Left cardiac atrium (tissue), 4 donors: ENCODE data around the gene NTN3. TPM values are rescaled to one million over a fixed set of nuclear protein-coding genes. Genes with fewer than 3 reads are reported as not detected.
A peak's percentile ranks its signal among the peaks of the same experiment; 100 is the strongest.

Experiments used
- ATAC-seq, 2 donors: fragments of 200-7000 bp; cut with Tn5 transposase; one replicate each; pipeline ENCODE4 v1.9.1; 2020; ENCODE audit warnings: mild to moderate bottlenecking in 2 of 2, moderate library complexity in 2 of 2
- DNase-seq: peaks from one replicate; pipeline ENCODE4 v3.0.0-alpha.2; 2020
- intact Hi-C, 2 donors: fragments of 100-400 bp; cut with DNase I; formaldehyde crosslinking; loops; one replicate each; pipeline versions ENCODE4 v1.14.1 to v1.15.1; 2022 to 2023
- total RNA-seq, 2 donors: library from RNA; stranded (reverse); fragmentation: NEBNext Ultra II Directional; extraction: Animal tissue kit (Norgen Biotek cat#: 25700); gene quantifications; one replicate each; pipeline ENCODE4 v1.2.1, GENCODE V29; 2021
- donor health status: DM: no; HTN: yes; CAD: no.
- donor health status: DM: no; HTN: yes; CAD: no; lungs with severe emphysema.
- donor health status: DM: yes; HTN: yes; CAD: no.
- donor health status: Dilated cardiomyopathy.

NTN3 gene
- total RNA-seq, 2 donors from 2014 or later, result 0.39 to 0.65 TPM

DNA sequence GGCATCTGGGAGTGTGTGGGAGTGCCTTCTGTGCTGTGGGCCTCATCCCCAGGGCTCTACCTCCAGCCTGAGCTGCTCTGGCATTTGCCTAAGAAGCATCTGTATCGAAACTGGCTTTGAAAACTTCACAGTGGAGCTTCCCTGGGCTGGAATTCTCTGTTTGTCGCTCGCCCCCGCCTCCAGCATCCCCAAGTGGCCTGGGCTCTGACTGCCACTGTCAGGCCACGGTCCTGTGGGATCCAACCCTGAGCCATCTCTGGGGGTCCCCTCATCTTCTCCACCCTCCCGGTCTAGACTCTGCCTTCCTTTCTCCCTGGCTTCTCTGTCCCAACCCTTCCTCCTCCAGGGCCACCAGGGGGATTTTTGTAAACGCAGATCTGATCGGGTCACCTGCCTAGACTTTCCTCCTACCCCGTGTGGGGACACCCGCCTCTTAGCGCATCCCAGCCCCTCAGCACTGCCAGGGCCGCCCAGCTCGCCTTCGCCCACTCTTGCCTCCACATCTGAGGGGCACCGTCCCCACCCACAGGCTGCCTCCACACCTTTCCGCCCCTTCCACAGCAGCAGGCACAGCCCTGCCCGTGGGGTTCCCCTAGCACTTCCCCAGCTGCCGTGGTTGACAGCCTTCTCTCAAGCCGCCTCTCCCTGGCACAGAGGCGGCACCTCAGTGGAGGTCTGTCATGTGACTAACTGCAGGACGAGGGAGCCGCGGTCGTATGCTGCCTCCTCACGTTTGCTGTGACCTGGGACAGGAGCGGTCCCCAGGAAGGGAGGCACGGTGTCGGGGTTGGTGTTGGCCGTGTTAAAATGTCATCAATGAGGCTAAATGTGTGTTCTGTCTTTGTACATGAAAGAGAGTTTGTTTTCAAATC lies 15.8 kb downstream of the NTN3 start:
- ATAC-seq (peak; percentile 62 to 70), DNase-seq (no peak)
- intact Hi-C loops, result no loop called here

DNA sequence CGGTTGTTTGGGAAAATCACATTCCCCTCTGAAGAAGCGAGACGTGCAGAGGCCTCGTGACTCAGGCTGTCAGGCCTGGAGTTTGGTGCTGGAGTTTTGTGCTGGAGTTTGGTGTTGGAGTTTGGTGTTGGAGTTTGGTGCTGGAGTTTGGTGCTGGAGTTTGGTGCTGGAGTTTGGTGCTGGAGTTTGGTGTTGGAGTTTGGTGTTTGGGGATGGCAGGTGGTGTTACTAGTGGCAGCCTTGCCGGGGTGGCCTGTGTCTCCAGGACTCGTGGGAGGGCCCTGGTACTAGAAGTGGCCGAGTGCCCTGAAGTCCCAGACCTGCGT lies 16.4 kb downstream of the NTN3 start:
- intact Hi-C loops, result no loop called here
- DNase-seq (no peak), ATAC-seq (no peak)

DNA sequence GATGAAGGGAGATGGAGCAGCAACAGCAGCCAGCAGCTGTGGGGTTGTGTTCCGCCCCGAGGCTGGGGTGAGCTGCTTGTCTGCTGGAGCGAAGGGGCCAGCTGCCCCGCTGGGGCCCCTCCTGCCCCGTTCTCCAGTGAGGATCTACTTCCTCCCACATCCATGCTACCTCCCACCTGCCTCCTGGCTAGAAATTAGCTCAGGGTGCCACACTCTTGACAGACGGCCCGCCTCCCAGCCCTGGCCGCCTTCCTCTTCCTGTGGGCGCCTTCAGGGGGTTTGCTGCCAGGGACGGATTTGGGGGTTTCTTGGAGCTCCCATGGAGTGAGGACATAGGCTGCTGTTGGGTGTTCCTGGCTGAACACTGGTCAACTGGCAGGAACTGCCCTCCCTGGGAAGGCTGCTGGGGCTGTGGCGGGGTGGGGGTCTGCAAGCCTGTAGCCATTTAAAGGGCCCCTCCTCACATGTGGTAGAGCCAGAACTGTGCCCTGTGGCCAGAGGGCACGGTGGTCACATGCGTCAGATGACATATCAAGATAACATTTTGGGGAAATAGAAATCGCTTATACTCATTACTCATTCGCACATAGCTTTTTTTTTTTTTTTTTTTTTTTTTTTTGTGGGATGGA lies 16.9 kb downstream of the NTN3 start:
- DNase-seq (no peak), ATAC-seq (no peak)
- intact Hi-C loops, result no loop called here

DNA sequence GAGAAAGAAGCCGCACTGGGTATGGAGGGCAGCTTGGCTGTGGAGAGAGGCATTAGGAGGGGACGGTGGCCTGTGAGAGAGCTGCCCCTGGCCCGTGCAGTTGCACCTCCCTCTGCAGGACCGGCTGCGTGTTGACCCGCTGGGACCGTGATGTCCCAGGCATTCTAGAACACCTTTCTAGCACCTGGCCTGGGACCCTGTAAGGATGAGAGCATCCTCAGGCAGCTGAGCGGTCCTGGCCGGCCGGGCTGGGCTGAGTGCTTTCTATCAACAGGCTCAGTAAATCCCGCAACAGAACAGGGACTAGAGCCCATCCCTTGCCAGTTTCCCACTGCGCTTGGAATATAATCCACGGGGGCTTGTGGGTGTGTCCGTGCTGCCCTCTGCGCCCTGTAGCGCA lies 18.5 kb downstream of the NTN3 start:
- intact Hi-C loops, result no loop called here
- DNase-seq, result no peak
- no peak for ATAC-seq

DNA sequence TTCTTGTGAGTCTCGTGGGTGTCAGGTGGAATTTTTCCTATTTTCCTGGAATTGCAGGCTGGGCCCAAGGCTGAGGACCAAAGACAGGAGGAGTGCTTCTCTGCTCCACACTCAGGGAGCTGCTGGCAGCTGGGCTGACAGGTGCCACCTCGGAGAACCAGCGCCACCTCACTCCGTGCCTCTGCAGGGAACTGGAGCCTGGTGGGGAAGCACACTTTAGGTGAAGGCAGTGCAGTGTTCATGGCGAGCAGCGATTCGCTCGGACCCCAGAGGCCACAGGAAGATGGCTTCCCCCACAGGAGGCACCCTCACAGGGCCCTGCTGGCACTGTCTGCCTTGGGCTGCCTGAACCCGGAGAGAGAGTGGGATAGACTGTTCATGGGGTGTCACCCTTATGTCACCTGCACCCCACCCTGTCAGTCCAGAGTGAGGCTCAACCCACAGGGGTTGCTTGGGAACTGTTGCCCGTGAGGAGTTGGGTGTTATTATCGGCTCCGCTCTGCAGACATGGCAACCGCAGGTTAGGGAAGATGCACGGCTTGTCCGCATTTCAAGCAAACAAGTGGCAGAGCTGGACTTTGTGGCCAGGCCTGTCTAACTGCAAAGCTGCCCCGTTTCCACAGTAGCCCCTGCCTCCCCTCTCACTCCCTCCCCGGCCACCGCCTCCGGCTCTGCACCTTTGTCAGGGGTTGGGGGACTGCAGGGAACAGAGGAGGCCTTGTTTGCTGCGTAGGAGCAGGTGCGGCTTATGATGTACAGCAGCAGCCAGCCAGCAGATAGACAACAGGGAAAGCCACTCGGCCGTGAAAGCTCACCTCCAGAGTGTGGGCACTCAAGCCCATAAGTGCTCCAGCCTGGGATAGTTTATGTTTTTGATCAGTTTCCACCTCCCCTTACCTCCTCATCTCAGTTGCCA lies 19.4 kb downstream of the NTN3 start:
- ATAC-seq (no peak), DNase-seq (no peak)
- intact Hi-C loops, result loop anchor here in 1 of 2 donors (5.0 to 10.0 kb wide), 2 partner anchors 66 to 148 kb away; partner anchors contain the start of genes ABCA3 and CCNF

DNA sequence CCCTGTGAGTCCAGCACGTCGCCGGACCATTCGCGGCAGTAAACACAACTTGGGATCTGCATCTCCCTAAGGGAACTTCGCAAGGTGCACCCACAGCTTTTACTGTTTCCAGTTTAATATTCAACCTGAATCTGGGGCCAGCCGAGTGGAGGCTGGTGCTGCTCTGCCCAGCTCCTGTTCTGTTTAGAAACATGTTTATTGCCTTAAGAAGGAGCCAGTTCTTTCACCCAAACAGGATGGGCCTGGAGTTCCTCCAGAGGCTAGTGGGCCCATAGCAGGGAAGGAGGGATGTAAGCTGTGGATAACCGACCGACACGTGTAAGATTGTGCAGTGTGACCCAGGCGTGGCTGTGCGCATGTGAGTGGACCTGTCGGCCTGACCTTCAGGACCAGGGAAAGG lies 21.2 kb downstream of the NTN3 start:
- intact Hi-C loops, result loop anchor here in 1 of 2 donors (5.0 to 10.0 kb wide), 2 partner anchors 67 to 150 kb away; partner anchors contain the start of genes ABCA3 and CCNF
- DNase-seq (no peak), ATAC-seq (no peak)

DNA sequence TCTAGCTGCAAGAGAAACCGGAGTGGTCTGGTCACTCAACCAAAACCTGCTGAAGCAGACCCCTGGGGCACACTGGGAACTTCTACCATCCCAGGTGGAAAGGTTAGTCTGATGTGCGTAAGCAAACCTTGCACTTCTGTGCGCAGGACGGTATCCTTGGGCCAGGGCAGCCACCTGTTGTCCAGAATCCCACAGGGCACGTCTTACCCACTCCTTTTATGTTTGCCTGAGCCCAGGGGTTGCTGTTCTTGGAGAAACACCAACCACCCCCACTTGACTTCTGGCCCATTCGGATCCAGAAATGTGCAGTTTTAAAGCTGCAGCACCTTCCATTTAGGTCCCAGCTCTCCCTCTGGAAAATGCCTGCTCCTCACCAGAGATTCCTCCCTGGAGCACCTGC lies 22.5 kb downstream of the NTN3 start:
- intact Hi-C loops, result loop anchor here in 1 of 2 donors (5.0 to 10.0 kb wide), 2 partner anchors 69 to 151 kb away; partner anchors contain the start of genes ABCA3 and CCNF
- no peak for DNase-seq
- no peak for ATAC-seq

DNA sequence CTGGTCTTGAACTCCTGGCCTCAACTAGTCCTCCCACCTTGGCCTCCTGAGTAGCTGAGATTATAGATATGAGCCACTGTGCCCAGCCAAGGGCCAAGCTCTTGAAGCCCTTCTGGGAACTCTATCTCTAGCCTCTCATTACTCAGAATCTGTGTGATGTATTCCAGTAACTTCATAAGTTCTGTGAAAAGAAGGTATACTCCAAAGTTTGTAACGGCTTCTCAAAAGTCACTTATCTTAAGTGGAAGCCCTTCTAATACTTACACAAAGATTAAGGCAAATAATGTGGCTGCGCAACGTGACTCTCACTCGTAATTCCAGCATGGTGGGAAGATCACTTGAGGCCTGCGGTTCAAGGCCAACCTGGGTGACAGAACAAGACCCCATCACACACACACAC lies 23.5 kb downstream of the NTN3 start:
- intact Hi-C loops, result loop anchor here in 1 of 2 donors (5.0 to 10.0 kb wide), 2 partner anchors 70 to 152 kb away; partner anchors contain the start of genes ABCA3 and CCNF
- DNase-seq (no peak), ATAC-seq (no peak)

DNA sequence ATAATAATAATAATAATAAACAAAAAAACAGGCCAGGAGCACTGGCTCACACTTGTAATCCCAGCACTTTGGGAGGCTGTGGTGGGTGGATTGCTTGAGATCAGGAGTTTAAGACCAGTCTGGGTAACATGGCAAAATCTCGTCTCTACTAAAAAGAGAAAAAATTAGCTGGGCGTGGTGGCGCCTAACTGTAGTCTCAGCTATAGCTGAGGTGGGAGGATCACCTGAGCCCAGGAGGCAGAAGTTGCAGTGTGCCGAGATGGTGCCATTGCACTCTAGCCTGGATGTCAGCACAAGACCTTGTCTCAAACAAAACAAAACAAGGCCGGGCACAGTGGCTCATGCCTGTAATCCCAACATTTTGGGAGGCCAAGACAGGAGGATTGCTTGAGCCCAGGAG lies 23.9 kb downstream of the NTN3 start:
- intact Hi-C loops, result loop anchor here in 1 of 2 donors (10.0 kb wide), 1 partner anchor 70 kb away; the partner anchor contains the start of gene CCNF
- ATAC-seq, result no peak
- no peak for DNase-seq

DNA sequence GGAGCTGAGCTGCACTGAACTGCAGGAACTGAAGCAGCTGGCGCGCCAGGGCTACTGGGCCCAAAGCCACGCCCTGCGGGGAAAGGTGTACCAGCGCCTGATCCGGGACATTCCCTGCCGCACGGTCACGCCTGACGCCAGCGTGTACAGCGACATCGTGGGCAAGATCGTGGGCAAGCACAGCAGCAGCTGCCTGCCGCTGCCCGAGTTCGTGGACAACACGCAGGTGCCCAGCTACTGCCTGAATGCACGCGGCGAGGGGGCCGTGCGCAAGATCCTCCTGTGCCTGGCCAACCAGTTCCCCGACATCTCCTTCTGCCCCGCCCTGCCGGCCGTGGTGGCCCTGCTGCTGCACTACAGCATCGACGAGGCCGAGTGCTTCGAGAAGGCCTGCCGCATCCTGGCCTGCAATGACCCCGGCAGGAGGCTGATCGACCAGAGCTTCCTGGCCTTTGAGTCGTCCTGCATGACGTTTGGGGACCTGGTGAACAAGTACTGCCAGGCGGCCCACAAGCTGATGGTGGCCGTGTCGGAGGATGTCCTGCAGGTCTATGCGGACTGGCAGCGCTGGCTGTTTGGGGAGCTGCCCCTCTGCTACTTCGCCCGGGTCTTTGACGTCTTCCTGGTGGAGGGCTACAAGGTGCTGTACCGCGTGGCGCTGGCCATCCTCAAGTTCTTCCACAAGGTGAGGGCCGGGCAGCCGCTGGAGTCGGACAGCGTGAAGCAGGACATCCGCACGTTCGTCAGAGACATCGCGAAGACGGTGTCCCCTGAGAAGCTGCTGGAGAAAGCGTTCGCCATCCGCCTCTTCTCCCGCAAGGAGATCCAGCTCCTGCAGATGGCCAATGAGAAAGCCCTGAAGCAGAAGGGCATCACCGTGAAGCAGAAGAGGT lies 25.4 kb downstream of the NTN3 start:
- intact Hi-C loops, result loop anchor here in 1 of 2 donors (10.0 kb wide), 1 partner anchor 72 kb away; the partner anchor contains the start of gene CCNF
- DNase-seq (no peak), ATAC-seq (no peak)

DNA sequence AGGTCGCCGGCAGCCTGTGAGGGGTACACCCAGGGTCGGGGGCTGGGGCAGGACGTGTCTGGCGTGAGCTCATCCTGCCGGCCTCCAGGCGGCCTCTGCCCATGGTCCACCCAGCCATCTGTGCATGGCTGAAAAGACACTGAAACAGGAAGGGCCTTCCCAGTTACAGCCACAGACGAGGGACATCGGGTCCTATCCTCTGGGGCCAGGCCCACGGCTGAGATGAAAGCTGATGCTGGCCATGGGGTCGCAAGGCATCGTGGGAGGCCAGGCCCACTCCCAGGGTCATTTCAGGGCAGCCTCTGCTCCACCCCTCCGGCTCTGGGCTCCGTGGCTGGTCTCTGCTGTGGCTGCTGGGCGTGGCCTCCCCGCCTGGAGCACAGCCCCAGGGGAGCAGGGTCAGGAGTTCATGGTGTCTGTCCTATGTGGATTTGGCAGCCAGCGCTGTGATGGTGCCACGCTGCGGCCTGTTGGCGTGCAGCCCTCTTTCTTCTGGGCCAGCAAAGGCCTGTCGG lies 26.1 kb downstream of the NTN3 start:
- peak; percentile 45 to 69 for ATAC-seq
- DNase-seq, result peak; percentile 77
- intact Hi-C loops, result loop anchor here in 1 of 2 donors (10.0 kb wide), 1 partner anchor 72 kb away; the partner anchor contains the start of gene CCNF

DNA sequence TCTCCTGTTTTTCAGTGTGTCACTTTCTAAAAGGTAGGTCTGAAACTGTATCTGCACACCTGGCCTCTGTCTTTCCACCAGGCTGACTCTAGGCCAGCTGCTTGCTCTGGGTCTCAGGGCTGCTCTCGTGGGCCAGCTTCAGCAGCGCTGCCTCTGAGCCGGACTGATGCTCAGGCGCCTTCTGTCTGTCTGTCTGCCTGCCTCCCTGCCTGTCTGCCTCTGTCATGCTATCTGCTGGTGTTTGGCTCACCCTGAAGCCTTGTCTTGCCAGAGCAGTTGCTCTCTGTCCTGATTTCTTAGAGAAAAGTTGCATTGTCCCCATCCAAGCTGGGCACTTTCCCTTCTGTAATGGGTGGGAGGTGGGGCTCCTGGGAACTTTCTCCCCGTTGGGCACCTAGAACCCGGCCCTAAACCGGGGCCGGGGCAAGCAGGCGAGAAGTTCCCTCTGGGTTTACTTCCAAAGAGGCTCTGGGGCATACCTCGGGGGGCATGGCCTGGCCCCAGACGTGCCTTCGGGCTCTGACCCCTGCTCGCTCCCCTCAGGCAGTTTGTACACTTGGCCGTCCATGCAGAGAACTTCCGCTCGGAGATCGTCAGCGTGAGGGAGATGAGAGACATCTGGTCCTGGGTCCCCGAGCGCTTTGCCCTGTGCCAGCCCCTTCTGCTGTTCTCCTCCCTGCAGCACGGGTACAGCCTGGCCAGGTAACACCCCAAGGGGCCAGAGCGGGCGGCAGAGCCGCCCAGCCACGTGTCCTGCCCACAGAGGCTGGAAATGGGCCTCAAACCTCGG lies 26.8 kb downstream of the NTN3 start:
- intact Hi-C loops, result loop anchor here in 1 of 2 donors (10.0 kb wide), 1 partner anchor 73 kb away; the partner anchor contains the start of gene CCNF
- no peak for DNase-seq

DNA sequence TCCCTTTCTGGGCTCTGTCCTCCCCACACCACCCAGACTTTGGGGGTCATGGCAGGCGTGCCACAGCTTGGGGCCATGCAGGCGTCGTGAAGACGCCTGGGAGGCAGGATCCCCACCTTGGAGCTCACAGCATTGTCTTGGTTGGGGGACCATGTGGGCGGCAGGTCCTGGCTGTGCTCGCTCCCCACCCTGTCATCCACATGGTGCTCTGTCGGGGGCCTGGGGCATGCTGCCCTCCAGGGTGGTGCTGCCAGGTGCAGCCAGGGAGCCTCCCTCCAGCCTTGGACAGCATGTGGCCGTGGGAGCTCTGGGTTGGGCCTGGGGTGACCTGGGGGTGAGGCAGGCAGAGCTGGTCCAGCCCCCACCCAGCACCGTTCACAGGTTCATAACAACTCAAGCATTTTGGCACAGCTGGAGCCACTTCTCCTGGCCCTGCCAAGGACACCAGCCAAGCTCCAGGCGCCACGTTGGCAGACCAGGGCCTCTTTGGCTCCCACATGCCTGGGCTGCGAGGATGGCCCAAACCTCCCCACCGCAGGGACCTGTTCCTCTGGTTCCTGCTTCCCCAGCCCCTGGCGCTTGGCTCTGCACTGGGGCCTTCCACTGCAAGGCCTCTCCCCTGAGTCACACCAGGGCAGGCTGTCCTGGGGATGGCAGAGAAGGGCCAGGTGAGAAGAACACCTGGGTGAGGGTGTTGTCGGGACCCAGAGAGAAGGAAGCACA lies 27.6 kb downstream of the NTN3 start:
- ATAC-seq (peak in 1 of 2 donors; percentile 21), DNase-seq (no peak)
- intact Hi-C loops, result loop anchor here in 1 of 2 donors (10.0 kb wide), 1 partner anchor 74 kb away; the partner anchor contains the start of gene CCNF

More for the DNA sequence above, 26.8 kb downstream of the NTN3 start:
- peak; percentile 5 to 9 for ATAC-seq

DNA sequence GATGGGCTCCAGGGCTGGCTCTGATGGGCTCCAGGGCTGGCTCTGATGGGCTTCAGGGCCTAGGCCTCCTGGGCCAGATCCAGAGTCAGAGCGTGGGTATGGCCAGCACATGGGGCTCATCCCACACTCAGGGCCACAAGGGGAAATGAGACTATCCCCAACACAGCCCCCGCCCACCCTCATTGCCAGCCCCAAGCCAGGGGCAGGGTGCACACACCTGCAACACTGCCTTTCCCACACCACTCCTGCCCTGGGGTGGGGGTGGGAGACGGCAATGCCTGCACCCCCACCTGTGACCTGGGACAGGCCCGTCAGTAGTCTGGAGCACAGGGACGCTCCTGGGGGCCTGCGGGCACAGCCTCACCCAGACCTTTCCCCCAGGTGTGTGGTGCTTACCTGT lies 28.4 kb downstream of the NTN3 start:
- intact Hi-C loops, result loop anchor here in 1 of 2 donors (10.0 kb wide), 1 partner anchor 75 kb away; the partner anchor contains the start of gene CCNF
- DNase-seq (no peak), ATAC-seq (no peak)

DNA sequence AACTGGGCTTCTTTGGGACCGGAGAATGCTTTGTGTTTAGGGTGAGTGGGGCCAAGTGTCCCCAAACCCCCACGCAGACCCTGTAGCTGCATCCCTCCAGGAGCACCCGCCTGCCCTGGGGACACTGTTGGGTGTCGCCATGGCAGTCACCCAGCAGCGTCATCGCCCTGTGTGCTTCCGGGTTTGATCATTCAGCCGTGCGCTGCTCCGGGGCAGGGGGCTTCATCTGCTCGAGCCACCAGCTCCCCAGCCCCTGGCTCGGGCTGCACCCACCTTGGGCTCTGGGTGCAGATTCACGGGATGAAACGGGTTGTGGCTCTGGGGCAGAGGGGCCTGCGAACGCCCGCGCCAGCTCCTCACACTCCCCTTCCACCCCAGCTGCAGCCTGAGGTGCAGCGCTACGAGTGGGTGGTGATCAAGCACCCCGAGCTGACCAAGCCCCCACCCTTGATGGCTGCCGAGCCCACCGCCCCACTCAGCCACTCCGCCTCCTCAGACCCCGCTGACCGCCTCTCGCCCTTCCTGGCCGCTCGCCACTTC lies 28.9 kb downstream of the NTN3 start:
- ATAC-seq, result no peak
- intact Hi-C loops, result loop anchor here (2.0 to 10.0 kb wide), 2 partner anchors 75 to 159 kb away; partner anchors contain the start of genes ABCA3 (in 1 of the 2) and CCNF (in 1 of the 2)
- no peak for DNase-seq
